Mesenchymal stem cell (in vitro differentiated cells and primary cell): ENCODE results near the gene ADAMTSL3.

Source experiments
- DNase-seq: peaks from one replicate; pipeline ENCODE4 v3.0.0-alpha.2; 2013
- H2AFZ ChIP-seq: one replicate; pipeline ENCODE4 v1.6.1; 2013; ENCODE audit warnings: low read depth, mild to moderate bottlenecking, control low read depth, inconsistent platforms, low read length, moderate library complexity
- H2AK5ac ChIP-seq: 2 replicates; pipeline ENCODE4 v1.6.1; 2013; ENCODE audit warnings: low read length, moderate library complexity, mild to moderate bottlenecking, inconsistent platforms; ENCODE audit not compliant: severe bottlenecking
- H2BK120ac ChIP-seq: one replicate; pipeline ENCODE4 v1.6.1; 2013; ENCODE audit warnings: low read depth, mild to moderate bottlenecking, inconsistent platforms, low read length, moderate library complexity
- H2BK12ac ChIP-seq, 2 experiments: one replicate each; pipeline ENCODE4 v1.6.1; 2013; ENCODE audit warnings: inconsistent platforms in 2 of 2, low read length in 2 of 2, mild to moderate bottlenecking in 2 of 2, moderate library complexity in 2 of 2, control low read depth in 1 of 2
- H2BK15ac ChIP-seq: one replicate; pipeline ENCODE4 v1.6.1; 2013; ENCODE audit warnings: mild to moderate bottlenecking, low read depth, inconsistent platforms; ENCODE audit not compliant: poor library complexity, severe bottlenecking
- H2BK5ac ChIP-seq: 2 replicates; pipeline ENCODE4 v1.6.1; 2013; ENCODE audit warnings: low read depth, mild to moderate bottlenecking, low read length, control low read depth, inconsistent platforms; ENCODE audit not compliant: poor library complexity, severe bottlenecking
- H3K14ac ChIP-seq, 2 experiments: one replicate each; pipeline ENCODE4 v1.6.1; 2013; ENCODE audit warnings: inconsistent platforms in 2 of 2, low read length in 2 of 2, control low read depth in 1 of 2, mild to moderate bottlenecking in 1 of 2, moderate library complexity in 1 of 2
- H3K18ac ChIP-seq, 2 experiments: one replicate each; pipeline ENCODE4 v1.6.1; 2013; ENCODE audit warnings: inconsistent platforms in 2 of 2, low read length in 2 of 2, control low read depth in 1 of 2, low read depth in 1 of 2, mild to moderate bottlenecking in 1 of 2
- H3K23ac ChIP-seq, 2 experiments: one replicate each; pipeline ENCODE4 v1.6.1; 2013; ENCODE audit warnings: inconsistent platforms in 2 of 2, low read length in 2 of 2, mild to moderate bottlenecking in 2 of 2, moderate library complexity in 2 of 2, control low read depth in 1 of 2
- H3K27ac ChIP-seq: 2 replicates; pipeline ENCODE4 v1.5.1; 2013; ENCODE audit warnings: mild to moderate bottlenecking, moderate library complexity, low read length, control low read depth, inconsistent platforms; ENCODE audit not compliant: poor library complexity, severe bottlenecking
- H3K27me3 ChIP-seq, 2 experiments: 2 replicates each; pipeline versions ENCODE4 v1.6.1 to v1.7.0; 2013; ENCODE audit warnings: low read length in 2 of 2, mild to moderate bottlenecking in 2 of 2, moderate library complexity in 2 of 2, control low read depth in 1 of 2, inconsistent platforms in 1 of 2; ENCODE audit not compliant: control insufficient read depth in 1 of 2, insufficient read depth in 1 of 2
- H3K36me3 ChIP-seq, 2 experiments: 2 replicates each; pipeline versions ENCODE4 v1.6.1 to v1.7.0; 2013; ENCODE audit warnings: low read length in 2 of 2, control low read depth in 1 of 2, inconsistent platforms in 1 of 2, low read depth in 1 of 2, mild to moderate bottlenecking in 1 of 2; ENCODE audit not compliant: insufficient read depth in 2 of 2, control insufficient read depth in 1 of 2
- H3K4ac ChIP-seq, 2 experiments: one replicate each; pipeline ENCODE4 v1.6.1; 2013; ENCODE audit warnings: inconsistent platforms in 2 of 2, low read length in 2 of 2, mild to moderate bottlenecking in 2 of 2, moderate library complexity in 2 of 2, control low read depth in 1 of 2, low read depth in 1 of 2
- H3K4me1 ChIP-seq: 2 replicates; pipeline ENCODE4 v1.6.1; 2013; ENCODE audit warnings: low read depth, low read length, control low read depth; ENCODE audit not compliant: control insufficient read depth, insufficient read depth
- H3K4me2 ChIP-seq: 2 replicates; pipeline ENCODE4 v1.6.1; 2013; ENCODE audit warnings: low read length, mild to moderate bottlenecking, inconsistent platforms; ENCODE audit not compliant: poor library complexity, severe bottlenecking
- H3K4me3 ChIP-seq, 2 experiments: 2 replicates each; pipeline versions ENCODE4 v1.5.1 to v1.7.0; 2013; ENCODE audit warnings: low read length in 2 of 2, mild to moderate bottlenecking in 2 of 2, control low read depth in 1 of 2, low read depth in 1 of 2; ENCODE audit not compliant: insufficient read depth in 1 of 2
- H3K79me1 ChIP-seq: replicated peaks from 2 replicates; pipeline ENCODE4 v1.6.1; 2013; ENCODE audit warnings: mild to moderate bottlenecking, control low read depth, low read length, inconsistent platforms; ENCODE audit not compliant: poor library complexity, severe bottlenecking
- H3K9ac ChIP-seq: 2 replicates; pipeline ENCODE4 v1.7.0; 2013; ENCODE audit warnings: mild to moderate bottlenecking, low read length, moderate library complexity
- H3K9me3 ChIP-seq: 2 replicates; pipeline ENCODE4 v1.7.0; 2013; ENCODE audit warnings: mild to moderate bottlenecking, low read length; ENCODE audit not compliant: control insufficient read depth
- H4K8ac ChIP-seq: one replicate; pipeline ENCODE4 v1.6.1; 2013; ENCODE audit warnings: inconsistent platforms, mild to moderate bottlenecking, low read length, moderate library complexity
- H4K91ac ChIP-seq: one replicate; pipeline ENCODE4 v1.6.1; 2013; ENCODE audit warnings: mild to moderate bottlenecking, low read length, inconsistent platforms
- WGBS: methylation state at CpG from one replicate; pipeline ENCODE4 v1.1.7; 2013; ENCODE audit warnings: mixed read lengths; 5-methylcytosine and 5-hydroxymethylcytosine counted together

Gene ADAMTSL3

DNA sequence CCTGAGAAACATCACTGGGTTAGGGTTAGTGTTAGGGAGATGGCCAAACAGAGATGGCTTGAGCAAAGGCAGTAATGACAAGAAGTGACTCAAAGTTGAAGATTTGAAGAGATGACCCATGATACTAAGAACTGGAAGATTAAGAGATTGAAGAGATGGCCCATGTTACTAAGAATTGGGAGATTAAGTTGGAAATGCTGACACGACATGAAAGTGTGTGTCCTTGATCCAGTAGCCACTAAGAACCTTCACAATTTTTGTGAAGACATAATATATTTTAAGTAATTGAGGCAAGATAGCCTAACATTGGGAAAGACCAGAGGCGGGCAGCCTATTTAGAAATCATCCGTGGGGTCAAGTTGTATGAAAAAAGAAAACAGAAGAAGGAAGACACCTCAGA, 239.4 kb downstream of the ADAMTSL3 start:
- Histone ChIP-seq H2BK15ac (no peak overlapping the region), H3K9ac (no peak overlapping the region), H3K4ac (no peak overlapping the region), H2BK120ac (no peak overlapping the region), H2BK12ac (no peak overlapping the region), H3K4me3 (no peak overlapping the region), H2BK5ac (no peak overlapping the region), H3K18ac (no peak overlapping the region), H2AFZ (no peak overlapping the region), H3K4me2 (no peak overlapping the region), H3K36me3 (no peaks in the 10 kb centered on the region), H4K8ac (no peak overlapping the region), H3K14ac (no peak overlapping the region), H4K91ac (no peak overlapping the region), H3K23ac (no peak overlapping the region), H3K27me3 (no peaks in the 10 kb centered on the region), H3K4me1 (no peaks in the 10 kb centered on the region), H2AK5ac (no peak overlapping the region), H3K27ac (no peak overlapping the region), H3K9me3 (no peaks in the 10 kb centered on the region), H3K79me1 (no peaks in the 10 kb centered on the region)
- 71% methylated on average over 3 of the region's 3 CpGs for WGBS
- DNase-seq = no peak

- no peak overlapping the region for H4K8ac ChIP-seq
- no peak overlapping the region for H3K4me2 ChIP-seq
- H2AFZ ChIP-seq = no peak overlapping the region
- no peak overlapping the region for H3K23ac ChIP-seq
- H2AK5ac ChIP-seq = no peak overlapping the region
- WGBS = no CpG with 5 or more reads among the region's 2 CpGs
- H3K27ac ChIP-seq = no peak overlapping the region
- peaks cover 15 to 21% of the 10 kb centered on the region in 2 experiments for H3K27me3 ChIP-seq
- no peaks in the 10 kb centered on the region for H3K4me1 ChIP-seq
- H2BK5ac ChIP-seq = no peak overlapping the region
- no peak overlapping the region for H2BK15ac ChIP-seq
- no peak overlapping the region for H3K9ac ChIP-seq
- no peak overlapping the region for H4K91ac ChIP-seq
- H3K4ac ChIP-seq = no peak overlapping the region
- H3K79me1 ChIP-seq = no peaks in the 10 kb centered on the region
- no peak overlapping the region for H2BK12ac ChIP-seq
- no peaks in the 10 kb centered on the region for H3K36me3 ChIP-seq
- no peak overlapping the region for H3K4me3 ChIP-seq
- no peak overlapping the region for H2BK120ac ChIP-seq
- no peak for DNase-seq
- no peaks in the 10 kb centered on the region for H3K9me3 ChIP-seq
- H3K18ac ChIP-seq = no peak overlapping the region
- no peak overlapping the region for H3K14ac ChIP-seq
Observed at GRCh38 chr15:83897037-83897436, 243.1 kb downstream of the ADAMTSL3 start.

- H3K9ac ChIP-seq = no peak overlapping the region
- H3K27me3 ChIP-seq = peaks cover 15 to 24% of the 10 kb centered on the region in 2 experiments
- H2BK5ac ChIP-seq = no peak overlapping the region
- DNase-seq = no peak
- no peak overlapping the region for H3K18ac ChIP-seq
- H2BK12ac ChIP-seq = no peak overlapping the region
- no peaks in the 10 kb centered on the region for H3K79me1 ChIP-seq
- no peaks in the 10 kb centered on the region for H3K9me3 ChIP-seq
- WGBS = 83% methylated on average over 1 of the region's 2 CpGs
- no peak overlapping the region for H4K91ac ChIP-seq
- H3K4me1 ChIP-seq = no peaks in the 10 kb centered on the region
- H3K27ac ChIP-seq = no peak overlapping the region
- no peak overlapping the region for H2AFZ ChIP-seq
- H3K4me3 ChIP-seq = no peak overlapping the region
- no peak overlapping the region for H2BK15ac ChIP-seq
- no peak overlapping the region for H3K4me2 ChIP-seq
- H3K23ac ChIP-seq = no peak overlapping the region
- H3K4ac ChIP-seq = no peak overlapping the region
- no peak overlapping the region for H4K8ac ChIP-seq
- no peak overlapping the region for H2AK5ac ChIP-seq
- no peaks in the 10 kb centered on the region for H3K36me3 ChIP-seq
- no peak overlapping the region for H2BK120ac ChIP-seq
- no peak overlapping the region for H3K14ac ChIP-seq
Observed at GRCh38 chr15:83898361-83898760, 244.4 kb downstream of the ADAMTSL3 start.

DNA sequence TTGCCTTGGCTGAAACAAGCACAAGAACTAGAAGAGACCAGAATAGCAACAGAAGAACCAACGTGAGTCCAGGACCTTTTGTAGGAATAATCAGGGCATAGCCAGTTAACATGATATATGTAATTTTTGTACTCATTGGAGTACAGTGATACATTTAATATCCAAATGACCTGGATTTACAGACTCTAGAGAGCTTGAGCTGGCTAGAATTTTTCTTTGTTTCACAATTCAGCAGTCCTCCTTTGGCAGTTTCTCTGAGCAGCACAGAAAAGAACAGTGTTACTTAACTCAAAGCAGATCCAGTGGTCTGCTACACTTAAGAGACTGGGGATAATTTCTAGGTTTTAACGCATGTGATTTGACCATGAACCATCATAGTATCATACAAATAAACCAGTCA, 245.7 kb downstream of the ADAMTSL3 start:
- no peak overlapping the region for H3K27ac ChIP-seq
- H3K79me1 ChIP-seq = no peaks in the 10 kb centered on the region
- H3K4me1 ChIP-seq = peaks cover 3% of the 10 kb centered on the region
- no peak overlapping the region for H2BK15ac ChIP-seq
- no peak overlapping the region for H3K4me2 ChIP-seq
- no peak overlapping the region for H3K23ac ChIP-seq
- no peak overlapping the region for H2AK5ac ChIP-seq
- H3K4ac ChIP-seq = no peak overlapping the region
- no CpG with 5 or more reads among the region's 2 CpGs for WGBS
- no peak overlapping the region for H3K18ac ChIP-seq
- H3K9me3 ChIP-seq = no peaks in the 10 kb centered on the region
- DNase-seq = no peak
- H2AFZ ChIP-seq = no peak overlapping the region
- H4K91ac ChIP-seq = no peak overlapping the region
- H2BK120ac ChIP-seq = no peak overlapping the region
- no peak overlapping the region for H3K4me3 ChIP-seq
- H2BK12ac ChIP-seq = no peak overlapping the region
- no peak overlapping the region for H3K9ac ChIP-seq
- H2BK5ac ChIP-seq = no peak overlapping the region
- H3K27me3 ChIP-seq = peaks cover 15 to 24% of the 10 kb centered on the region in 2 experiments
- H3K36me3 ChIP-seq = no peaks in the 10 kb centered on the region
- no peak overlapping the region for H3K14ac ChIP-seq
- no peak overlapping the region for H4K8ac ChIP-seq
